HepG2 (cell line): ENCODE results near the gene MGLL. TPM values are rescaled to one million over a fixed set of nuclear protein-coding genes. Genes with fewer than 3 reads are reported as not detected.

Experiments used
- ARNT ChIP-seq: fragments of 450-650 bp; IDR thresholded peaks from 2 replicates; pipeline ENCODE4 v1.6.1; 2017
- CSRNP1 ChIP-seq: sonication (generic); formaldehyde crosslinking; IDR thresholded peaks from 2 replicates; pipeline ENCODE4 v1.8.1; 2023; ENCODE audit warnings: mild to moderate bottlenecking, missing genetic modification reagents
- GTF2F1 ChIP-seq: fragments of 150-350 bp; IDR thresholded peaks from 2 replicates; pipeline ENCODE4 v1.6.1; 2014; ENCODE audit warnings: low read length
- STAG1 ChIP-seq: sonication (generic); formaldehyde crosslinking; IDR thresholded peaks from 2 replicates; pipeline ENCODE4 v1.4.0; 2020; ENCODE audit warnings: missing genetic modification reagents
- UBTF ChIP-seq: sonication (generic); formaldehyde crosslinking; IDR thresholded peaks from 2 replicates; pipeline ENCODE4 v1.4.0; 2020; ENCODE audit warnings: mild to moderate bottlenecking, missing genetic modification reagents
- ZKSCAN5 ChIP-seq: sonication (generic); formaldehyde crosslinking; IDR thresholded peaks from 2 replicates; pipeline ENCODE4 v1.5.1; 2020; ENCODE audit warnings: mild to moderate bottlenecking, missing genetic modification reagents
- ZNF441 ChIP-seq: sonication (generic); formaldehyde crosslinking; IDR thresholded peaks from 2 replicates; pipeline ENCODE4 v1.7.0; 2021; ENCODE audit warnings: missing genetic modification reagents, borderline replicate concordance
- ZNF777 ChIP-seq: sonication (generic); formaldehyde crosslinking; IDR thresholded peaks from 2 replicates; pipeline ENCODE4 v1.4.0; 2020; ENCODE audit warnings: missing genetic modification reagents
- ZSCAN21 ChIP-seq: sonication (generic); formaldehyde crosslinking; IDR thresholded peaks from 2 replicates; pipeline ENCODE4 v1.8.0; 2022; ENCODE audit warnings: mild to moderate bottlenecking, missing genetic modification reagents, moderate library complexity, borderline replicate concordance
- polyA plus RNA-seq, 8 experiments: library from polyadenylated mRNA; depleted of rRNA in 3 of 8; stranded (reverse) in 7 of 8; unstranded in 1 of 8; fragments of >200 nt; fragmentation: Illumina TruSeq in 4 of 8; extraction: Trizol in 4 of 8; gene quantifications; 2 replicates each; pipeline versions ENCODE4 v1.2.1 to v1.2.3, GENCODE V29; 2011 to 2016; ENCODE audit warnings: low read depth in 4 of 8, missing spikeins in 1 of 8, mixed read lengths in 1 of 8; ENCODE audit not compliant: insufficient read depth in 1 of 8
- total RNA-seq, 5 experiments: library from RNA; depleted of rRNA; stranded (reverse); fragments of >200 nt; fragmentation: Illumina TruSeq; extraction: Trizol; gene quantifications; 2 replicates each; pipeline ENCODE4 v1.2.3, GENCODE V29; 2016; ENCODE audit warnings: low read depth in 1 of 5
- TF ChIP-seq, protein P1 (sequence below): conservative IDR thresholded peaks from 2 replicates; pipeline ENCODE4 v1.6.1; 2018; ENCODE audit warnings: missing genetic modification reagents

MGLL gene
- total and polyA plus RNA-seq, 2 of the 13 experiments (the other 11 are each of a cell fraction or from before 2014, with no cell fraction given): not detected

DNA sequence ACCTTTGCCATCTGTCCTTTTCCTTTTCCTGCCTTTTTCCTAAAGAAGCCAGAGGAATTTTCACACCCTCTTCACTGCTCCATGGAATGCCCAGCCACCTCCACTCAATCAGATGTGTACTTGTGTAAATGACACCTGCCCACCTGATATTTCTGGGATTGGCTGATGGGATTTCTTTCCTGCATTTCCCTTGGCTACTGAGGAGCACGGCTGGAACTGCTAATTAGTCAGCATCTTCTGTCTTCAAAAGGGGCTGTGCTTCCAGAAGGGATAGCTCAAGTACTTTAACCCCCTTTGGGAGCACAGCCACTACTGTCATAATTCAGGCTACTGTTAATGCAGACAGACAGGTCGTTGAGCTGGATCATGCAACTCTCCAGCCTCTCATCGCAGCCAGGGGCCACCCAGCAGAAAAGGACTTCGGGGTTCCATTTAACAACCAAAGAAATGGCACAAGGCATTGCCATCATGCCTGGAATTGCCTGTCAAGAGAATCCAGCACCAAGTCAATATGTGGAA, 38.6 kb downstream of the MGLL start (continued):
- TF ChIP-seq, protein P1, sequence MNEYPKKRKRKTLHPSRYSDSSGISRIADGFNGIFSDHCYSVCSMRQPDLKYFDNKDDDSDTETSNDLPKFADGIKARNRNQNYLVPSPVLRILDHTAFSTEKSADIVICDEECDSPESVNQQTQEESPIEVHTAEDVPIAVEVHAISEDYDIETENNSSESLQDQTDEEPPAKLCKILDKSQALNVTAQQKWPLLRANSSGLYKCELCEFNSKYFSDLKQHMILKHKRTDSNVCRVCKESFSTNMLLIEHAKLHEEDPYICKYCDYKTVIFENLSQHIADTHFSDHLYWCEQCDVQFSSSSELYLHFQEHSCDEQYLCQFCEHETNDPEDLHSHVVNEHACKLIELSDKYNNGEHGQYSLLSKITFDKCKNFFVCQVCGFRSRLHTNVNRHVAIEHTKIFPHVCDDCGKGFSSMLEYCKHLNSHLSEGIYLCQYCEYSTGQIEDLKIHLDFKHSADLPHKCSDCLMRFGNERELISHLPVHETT: no peak
- no peak for TF ChIP-seq ARNT
- TF ChIP-seq CSRNP1: no peak
- TF ChIP-seq UBTF (CRISPR knock-in tag): no peak
- TF ChIP-seq ZNF777 (CRISPR knock-in tag): no peak
- TF ChIP-seq GTF2F1: no peak
- no peak for TF ChIP-seq ZNF441
- no peak for TF ChIP-seq STAG1 (CRISPR knock-in tag)
- TF ChIP-seq ZKSCAN5 (CRISPR knock-in tag): no peak
- TF ChIP-seq ZSCAN21 (CRISPR knock-in tag): no peak
